ENCODE results near the gene ZRANB3. TPM values are rescaled to one million over a fixed set of nuclear protein-coding genes. Genes with fewer than 3 reads are reported as not detected.
"Not testable (repeated sequence)": the region's sequence is repeated elsewhere in the genome, so short reads cannot be mapped to it uniquely, and the experiment has no call there.

Gene ZRANB3
- total RNA-seq, 1 experiment from 2014 or later = 12.6 TPM

DNA sequence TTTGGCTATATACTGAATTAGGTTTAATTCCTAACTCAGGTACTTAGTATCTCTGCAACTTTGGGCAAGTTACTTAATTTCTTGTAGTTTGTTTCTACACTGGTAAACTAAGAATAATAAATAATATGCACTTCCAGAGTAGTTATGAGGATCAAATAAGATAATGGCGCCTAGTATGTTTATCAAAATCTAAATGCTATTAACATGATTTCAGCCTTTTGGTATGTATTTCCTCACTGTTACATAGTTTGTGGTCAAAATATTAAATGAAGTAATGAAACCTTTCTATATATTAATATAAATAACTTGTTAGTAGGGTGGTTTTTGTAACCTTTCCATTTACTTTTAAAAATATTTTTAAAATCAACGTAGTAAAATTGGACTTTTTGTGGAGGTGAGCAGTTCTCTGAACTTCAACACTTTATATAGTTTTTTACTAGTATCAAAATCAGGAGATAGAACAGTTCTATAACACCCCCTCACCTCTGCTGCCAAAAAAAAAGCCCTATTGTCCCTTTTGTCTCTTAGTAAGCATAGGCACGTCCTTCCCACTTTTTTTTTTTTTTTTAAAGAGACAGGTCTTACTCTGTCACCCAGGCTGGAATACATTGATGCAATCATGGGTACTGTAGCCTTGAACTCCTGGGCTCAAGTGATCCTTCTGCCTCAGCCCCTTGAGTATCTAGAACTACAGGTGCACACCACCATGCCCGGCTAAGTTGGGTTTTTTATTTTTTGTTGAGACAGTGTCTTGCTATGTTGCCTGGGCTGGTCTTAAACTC, 434.2 kb downstream of the ZRANB3 start:
- no peak overlapping the region for H3K27ac ChIP-seq (ENCODE audit: low read length)
- H3K79me2 ChIP-seq (ENCODE audit: low read length) = peaks cover 75% of the 10 kb centered on the region
- H3K9me2 ChIP-seq (replicated peaks; ENCODE audit: insufficient read depth, low read length) = no peaks in the 10 kb centered on the region
- peaks cover 46% of the 10 kb centered on the region for H3K36me3 ChIP-seq (ENCODE audit: insufficient read depth, low read length)
- H3K4me3 ChIP-seq (ENCODE audit: low read length) = no peak overlapping the region
- no peaks in the 10 kb centered on the region for H4K20me1 ChIP-seq (ENCODE audit: insufficient read depth, low read depth, low read length)
- no peaks in the 10 kb centered on the region for H3K4me1 ChIP-seq (ENCODE audit: low read length)
- H2AFZ ChIP-seq (ENCODE audit: low read length) = no peak overlapping the region
- no peaks in the 10 kb centered on the region for H3K9me3 ChIP-seq (ENCODE audit: low read length)
- no peaks in the 10 kb centered on the region for H3K27me3 ChIP-seq (ENCODE audit: low read length)
- no peak overlapping the region for H3K4me2 ChIP-seq (ENCODE audit: low read depth, low read length, poor library complexity, severe bottlenecking)
- no peak overlapping the region for H3K9ac ChIP-seq (ENCODE audit: low read length)
- DNase-seq = no peak

DNA sequence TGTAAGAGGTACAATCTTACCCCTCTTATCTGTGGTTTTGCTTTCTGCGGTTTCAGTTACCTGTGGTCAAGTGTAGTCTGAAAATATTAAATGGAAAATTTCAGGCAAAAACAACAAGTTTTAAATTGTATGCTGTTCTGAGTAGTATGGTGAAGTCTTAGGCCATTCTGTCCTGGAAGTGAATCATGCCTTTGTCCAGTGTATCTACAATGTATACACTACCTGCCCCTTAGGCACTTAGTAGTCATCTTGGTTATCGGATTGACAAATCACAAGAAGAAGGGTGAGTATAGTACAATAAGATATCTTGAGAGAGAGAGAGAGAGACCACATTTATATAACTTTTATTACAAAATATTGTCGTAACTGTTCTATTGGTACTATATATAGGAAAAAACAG, 435.4 kb downstream of the ZRANB3 start:
- Histone ChIP-seq H3K4me3 (ENCODE audit: low read length) (no peak overlapping the region), H2AFZ (ENCODE audit: low read length) (no peak overlapping the region), H3K9me3 (ENCODE audit: low read length) (no peaks in the 10 kb centered on the region), H3K36me3 (ENCODE audit: insufficient read depth, low read length) (peaks cover 43% of the 10 kb centered on the region), H3K79me2 (ENCODE audit: low read length) (peaks cover 78% of the 10 kb centered on the region), H3K27ac (ENCODE audit: low read length) (no peak overlapping the region), H3K27me3 (ENCODE audit: low read length) (no peaks in the 10 kb centered on the region), H3K4me2 (ENCODE audit: low read depth, low read length, poor library complexity, severe bottlenecking) (no peak overlapping the region), H3K4me1 (ENCODE audit: low read length) (no peaks in the 10 kb centered on the region), H3K9me2 (replicated peaks; ENCODE audit: insufficient read depth, low read length) (no peaks in the 10 kb centered on the region), H4K20me1 (ENCODE audit: insufficient read depth, low read depth, low read length) (no peaks in the 10 kb centered on the region), H3K9ac (ENCODE audit: low read length) (no peak overlapping the region)
- DNase-seq = no peak

DNA sequence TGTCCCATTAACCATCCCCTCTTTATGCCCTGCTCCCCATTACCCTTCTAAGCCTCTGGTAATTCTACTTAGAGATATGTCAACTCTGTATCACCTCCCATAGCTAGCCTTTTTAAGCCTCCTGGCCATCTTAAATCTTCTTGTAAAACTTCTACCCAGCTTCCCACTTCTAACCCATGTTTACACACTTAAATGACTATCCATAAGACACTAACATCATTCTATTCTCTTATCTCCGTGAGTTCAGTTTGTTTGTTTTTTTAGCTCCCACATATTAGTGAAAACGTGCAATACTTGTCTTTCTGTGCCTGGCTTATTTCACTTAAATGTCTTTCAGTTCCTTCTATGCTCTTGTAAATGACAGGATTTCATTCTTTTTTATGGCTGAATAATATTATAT, 436.5 kb downstream of the ZRANB3 start:
- H3K4me1 ChIP-seq (ENCODE audit: low read length) = no peaks in the 10 kb centered on the region
- no peak overlapping the region for H3K27ac ChIP-seq (ENCODE audit: low read length)
- H3K9ac ChIP-seq (ENCODE audit: low read length) = no peak overlapping the region
- H3K4me3 ChIP-seq (ENCODE audit: low read length) = no peak overlapping the region
- H3K4me2 ChIP-seq (ENCODE audit: low read depth, low read length, poor library complexity, severe bottlenecking) = no peak overlapping the region
- no peak for DNase-seq
- no peaks in the 10 kb centered on the region for H3K9me2 ChIP-seq (replicated peaks; ENCODE audit: insufficient read depth, low read length)
- H3K9me3 ChIP-seq (ENCODE audit: low read length) = no peaks in the 10 kb centered on the region
- H2AFZ ChIP-seq (ENCODE audit: low read length) = no peak overlapping the region
- H3K27me3 ChIP-seq (ENCODE audit: low read length) = no peaks in the 10 kb centered on the region
- no peaks in the 10 kb centered on the region for H4K20me1 ChIP-seq (ENCODE audit: insufficient read depth, low read depth, low read length)
- H3K36me3 ChIP-seq (ENCODE audit: insufficient read depth, low read length) = peaks cover 37% of the 10 kb centered on the region
- H3K79me2 ChIP-seq (ENCODE audit: low read length) = peaks cover 76% of the 10 kb centered on the region

DNA sequence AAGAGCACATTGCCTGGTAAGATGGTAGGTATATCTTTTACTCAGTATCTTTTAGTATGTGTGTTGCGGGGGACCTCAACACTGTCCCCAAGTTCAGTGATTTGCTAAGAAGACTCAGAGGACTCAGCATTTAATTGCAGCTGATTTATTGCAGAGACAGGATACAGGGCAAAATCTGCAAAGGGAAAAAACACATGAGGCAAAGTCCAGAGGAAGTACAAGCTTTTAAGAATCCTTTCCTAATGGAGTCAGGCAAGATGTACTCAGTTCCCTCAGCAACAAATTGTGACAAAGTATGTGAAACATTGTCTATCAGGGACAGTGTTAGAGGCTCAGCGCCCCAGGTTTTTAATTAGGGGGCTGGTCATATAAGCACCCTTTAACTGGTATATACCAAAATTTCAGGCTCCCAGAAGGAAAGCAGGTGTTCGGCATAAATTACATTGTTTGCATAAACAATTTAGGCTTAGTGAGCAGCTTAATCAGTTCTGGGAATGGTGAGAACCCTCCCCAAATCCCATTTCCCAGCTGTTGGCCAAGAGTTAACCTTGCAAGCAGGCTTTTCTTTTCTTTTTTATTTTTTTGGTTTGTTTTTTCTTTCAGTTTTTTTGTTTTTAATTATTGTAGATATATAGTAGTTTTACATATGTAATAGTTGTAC, 437.2 kb downstream of the ZRANB3 start:
- Histone ChIP-seq H3K27me3 (ENCODE audit: low read length) (no peaks in the 10 kb centered on the region), H3K36me3 (ENCODE audit: insufficient read depth, low read length) (peaks cover 34% of the 10 kb centered on the region), H3K79me2 (ENCODE audit: low read length) (peaks cover 73% of the 10 kb centered on the region), H3K4me2 (ENCODE audit: low read depth, low read length, poor library complexity, severe bottlenecking) (no peak overlapping the region), H3K9me2 (replicated peaks; ENCODE audit: insufficient read depth, low read length) (no peaks in the 10 kb centered on the region), H3K9me3 (ENCODE audit: low read length) (no peaks in the 10 kb centered on the region), H3K4me3 (ENCODE audit: low read length) (no peak overlapping the region), H2AFZ (ENCODE audit: low read length) (no peak overlapping the region), H4K20me1 (ENCODE audit: insufficient read depth, low read depth, low read length) (no peaks in the 10 kb centered on the region), H3K27ac (ENCODE audit: low read length) (no peak overlapping the region), H3K4me1 (ENCODE audit: low read length) (no peaks in the 10 kb centered on the region), H3K9ac (ENCODE audit: low read length) (no peak overlapping the region)
- DNase-seq = no peak

DNA sequence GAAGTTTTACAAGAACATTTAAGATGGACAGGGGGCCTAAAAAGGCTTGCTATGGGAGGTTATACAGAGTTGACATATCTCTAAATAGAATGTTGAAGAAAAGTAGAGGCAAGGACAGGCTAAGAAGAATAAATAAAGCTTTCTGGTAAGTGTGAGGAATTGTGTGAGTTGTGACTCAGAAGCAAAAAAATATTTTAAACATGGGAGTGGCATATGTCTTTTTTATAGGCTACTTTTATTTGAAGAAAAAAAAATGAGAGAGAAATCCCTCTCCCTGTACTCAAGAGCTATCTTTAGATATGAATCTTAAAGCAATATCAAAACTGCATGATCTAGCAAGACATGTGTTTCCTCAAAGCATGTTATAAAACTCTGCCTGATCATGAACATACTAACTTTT, 437.8 kb downstream of the ZRANB3 start:
- no peak overlapping the region for H3K27ac ChIP-seq (ENCODE audit: low read length)
- no peak overlapping the region for H3K4me3 ChIP-seq (ENCODE audit: low read length)
- no peak overlapping the region for H2AFZ ChIP-seq (ENCODE audit: low read length)
- H3K9me3 ChIP-seq (ENCODE audit: low read length) = no peaks in the 10 kb centered on the region
- no peaks in the 10 kb centered on the region for H4K20me1 ChIP-seq (ENCODE audit: insufficient read depth, low read depth, low read length)
- H3K9ac ChIP-seq (ENCODE audit: low read length) = no peak overlapping the region
- H3K36me3 ChIP-seq (ENCODE audit: insufficient read depth, low read length) = peaks cover 34% of the 10 kb centered on the region
- peaks cover 69% of the 10 kb centered on the region for H3K79me2 ChIP-seq (ENCODE audit: low read length)
- no peak overlapping the region for H3K4me2 ChIP-seq (ENCODE audit: low read depth, low read length, poor library complexity, severe bottlenecking)
- DNase-seq = no peak
- H3K27me3 ChIP-seq (ENCODE audit: low read length) = no peaks in the 10 kb centered on the region
- H3K4me1 ChIP-seq (ENCODE audit: low read length) = no peaks in the 10 kb centered on the region
- no peaks in the 10 kb centered on the region for H3K9me2 ChIP-seq (replicated peaks; ENCODE audit: insufficient read depth, low read length)

DNA sequence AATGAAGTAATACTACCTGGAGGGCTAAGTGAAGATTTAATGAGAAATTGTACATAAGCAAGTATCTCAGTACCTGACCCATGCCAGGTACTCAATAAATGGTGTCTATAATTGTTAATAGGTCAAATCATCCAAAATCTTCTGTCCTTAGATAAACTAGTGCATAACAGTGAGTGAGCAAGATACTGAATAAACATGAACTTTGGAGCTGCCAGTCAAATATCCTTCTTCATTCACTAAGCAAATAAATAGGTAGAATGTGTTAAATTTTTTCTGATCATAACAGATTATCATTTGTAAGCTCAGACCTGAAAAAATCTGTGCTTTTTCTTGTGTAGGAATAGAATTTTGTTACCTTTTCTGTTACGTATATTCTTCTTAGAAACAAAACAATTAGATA, 439.3 kb downstream of the ZRANB3 start:
- Histone ChIP-seq H3K36me3 (ENCODE audit: insufficient read depth, low read length) (peaks cover 28% of the 10 kb centered on the region), H3K4me1 (ENCODE audit: low read length) (no peaks in the 10 kb centered on the region), H3K27me3 (ENCODE audit: low read length) (no peaks in the 10 kb centered on the region), H2AFZ (ENCODE audit: low read length) (no peak overlapping the region), H3K4me2 (ENCODE audit: low read depth, low read length, poor library complexity, severe bottlenecking) (no peak overlapping the region), H3K79me2 (ENCODE audit: low read length) (peaks cover 71% of the 10 kb centered on the region), H3K9me2 (replicated peaks; ENCODE audit: insufficient read depth, low read length) (no peaks in the 10 kb centered on the region), H3K27ac (ENCODE audit: low read length) (no peak overlapping the region), H3K9ac (ENCODE audit: low read length) (no peak overlapping the region), H3K4me3 (ENCODE audit: low read length) (no peak overlapping the region), H3K9me3 (ENCODE audit: low read length) (no peaks in the 10 kb centered on the region; the same call in 1 of the 2 replicates), H4K20me1 (ENCODE audit: insufficient read depth, low read depth, low read length) (no peaks in the 10 kb centered on the region)
- no peak for DNase-seq

DNA sequence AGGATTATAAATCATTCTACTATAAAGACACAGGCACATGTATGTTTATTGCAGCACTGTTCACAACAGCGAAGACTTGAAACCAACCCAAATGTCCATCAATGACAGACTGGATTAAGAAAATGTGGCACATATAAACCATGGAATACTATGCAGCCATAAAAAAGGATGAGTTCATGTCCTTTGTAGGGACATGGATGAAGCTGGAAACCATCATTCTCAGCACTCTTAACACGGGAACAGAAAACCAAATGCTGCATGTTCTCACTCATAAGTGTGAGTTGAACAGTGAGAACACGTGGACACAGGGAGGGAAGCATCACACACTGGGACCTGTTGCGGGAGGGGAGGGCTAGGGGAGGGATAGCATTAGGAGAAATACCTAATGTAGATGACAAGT, 441.4 kb downstream of the ZRANB3 start:
- not testable (repeated sequence) for H3K27me3 ChIP-seq (ENCODE audit: low read length); H3K4me3 ChIP-seq (ENCODE audit: low read length); H3K9me2 ChIP-seq (replicated peaks; ENCODE audit: insufficient read depth, low read length); DNase-seq; H3K4me2 ChIP-seq (ENCODE audit: low read depth, low read length, poor library complexity, severe bottlenecking); H3K27ac ChIP-seq (ENCODE audit: low read length); H3K4me1 ChIP-seq (ENCODE audit: low read length); H2AFZ ChIP-seq (ENCODE audit: low read length); H3K9ac ChIP-seq (ENCODE audit: low read length); H4K20me1 ChIP-seq (ENCODE audit: insufficient read depth, low read depth, low read length); H3K9me3 ChIP-seq (ENCODE audit: low read length)
- Histone ChIP-seq H3K36me3 (ENCODE audit: insufficient read depth, low read length) (peaks cover 23% of the 10 kb centered on the region), H3K79me2 (ENCODE audit: low read length) (peaks cover 81% of the 10 kb centered on the region)
